D721Med (cell line): Measurements from ENCODE around the gene SMIM8.

ENCODE experiments used
- DNase-seq: peaks from one replicate; pipeline ENCODE4 v3.0.0; 2011; ENCODE audit warnings: low spot score; ENCODE audit not compliant: insufficient read length
- FAIRE-seq: peaks from 2 replicates; lab custom pipeline; 2011; peaks lifted over from hg19 to GRCh38; lab: Jason Lieb, UNC
- CTCF ChIP-seq: IDR thresholded peaks from 2 replicates; pipeline ENCODE4 v1.5.1; 2012; ENCODE audit warnings: mild to moderate bottlenecking, control low read depth; ENCODE audit not compliant: insufficient read depth; ENCODE audit errors: missing control alignments

Gene SMIM8

GRCh38 chr6:87364602-87365252, 42.3 kb downstream of the SMIM8 start:
- FAIRE-seq (no peak), DNase-seq (no peak)
- no peak for TF ChIP-seq CTCF

- DNase-seq: no peak
- TF ChIP-seq CTCF: no peak
- no peak for FAIRE-seq
Observed at GRCh38 chr6:87366072-87366827, 43.9 kb downstream of the SMIM8 start.

GRCh38 chr6:87366899-87367298, 44.5 kb downstream of the SMIM8 start:
- no peak for TF ChIP-seq CTCF
- FAIRE-seq (no peak), DNase-seq (no peak)

- no peak for DNase-seq
- FAIRE-seq: no peak
- TF ChIP-seq CTCF: no peak
Observed at GRCh38 chr6:87373377-87373776, 51.0 kb downstream of the SMIM8 start.

GRCh38 chr6:87375315-87375714, 52.9 kb downstream of the SMIM8 start:
- no peak for TF ChIP-seq CTCF
- FAIRE-seq (no peak), DNase-seq (no peak)

GRCh38 chr6:87376643-87377042, 54.3 kb downstream of the SMIM8 start:
- FAIRE-seq: no peak
- no peak for TF ChIP-seq CTCF
- DNase-seq: no peak

GRCh38 chr6:87378947-87379346, 56.6 kb downstream of the SMIM8 start:
- no peak for FAIRE-seq
- DNase-seq: no peak
- TF ChIP-seq CTCF: no peak
